Small intestine (tissue), 7 donors: ENCODE data around the gene CACNA2D3. TPM values are rescaled to one million over a fixed set of nuclear protein-coding genes. Genes with fewer than 3 reads are reported as not detected.
"Not testable (repeated sequence)": the region's sequence is repeated elsewhere in the genome, so short reads cannot be mapped to it uniquely, and the experiment has no call there.

Experiments
- DNase-seq, 2 donors: peaks; one replicate each; pipeline versions ENCODE4 v3.0.0 to v3.0.0-alpha.2; 2013
- FAIRE-seq: peaks from 2 replicates; lab custom pipeline; 2012; peaks lifted over from hg19 to GRCh38; lab: Jason Lieb, UNC
- H3K27ac ChIP-seq, 3 donors: one replicate each; pipeline ENCODE4 v1.5.1; 2013; ENCODE audit warnings: low read length in 2 of 3, mild to moderate bottlenecking in 2 of 3, control low read depth in 1 of 3, inconsistent platforms in 1 of 3, low read depth in 1 of 3, moderate library complexity in 1 of 3
- H3K27me3 ChIP-seq, 3 donors: one replicate each; pipeline ENCODE4 v1.6.1; 2013; ENCODE audit warnings: low read length in 3 of 3, inconsistent platforms in 1 of 3; ENCODE audit not compliant: control insufficient read depth in 3 of 3, insufficient read depth in 3 of 3
- H3K36me3 ChIP-seq, 3 donors: one replicate each; pipeline ENCODE4 v1.6.1; 2013; ENCODE audit warnings: low read length in 3 of 3, inconsistent platforms in 1 of 3, low read depth in 1 of 3, mild to moderate bottlenecking in 1 of 3, moderate library complexity in 1 of 3; ENCODE audit not compliant: control insufficient read depth in 3 of 3, insufficient read depth in 2 of 3
- H3K4me1 ChIP-seq, 3 donors: one replicate each; pipeline ENCODE4 v1.6.1; 2013; ENCODE audit warnings: low read length in 2 of 3, inconsistent platforms in 1 of 3, low read depth in 1 of 3, mild to moderate bottlenecking in 1 of 3, moderate library complexity in 1 of 3; ENCODE audit not compliant: control insufficient read depth in 3 of 3, insufficient read depth in 2 of 3
- H3K4me3 ChIP-seq, 3 donors: one replicate each; pipeline ENCODE4 v1.5.1; 2013; ENCODE audit warnings: low read length in 3 of 3, control low read depth in 1 of 3, inconsistent platforms in 1 of 3, low read depth in 1 of 3, mild to moderate bottlenecking in 1 of 3, moderate library complexity in 1 of 3
- H3K9me3 ChIP-seq, 2 donors: one replicate each; pipeline ENCODE4 v1.6.1; 2013; ENCODE audit warnings: low read depth in 1 of 2, low read length in 1 of 2; ENCODE audit not compliant: control insufficient read depth in 2 of 2, insufficient read depth in 1 of 2
- WGBS, 3 donors: extraction: QIAGEN DNeasy Blood & Tissue Kit; methylation state at CpG; one replicate each; pipeline ENCODE4 v1.1.7; 2013; 5-methylcytosine and 5-hydroxymethylcytosine counted together
- polyA plus RNA-seq, 4 donors: library from polyadenylated mRNA; stranded (reverse) in 3 of 4; unstranded in 1 of 4; fragments of 200-250 nt in 3 of 4; fragments of 120-200 nt in 1 of 4; gene quantifications; one replicate each; pipeline versions ENCODE4 v1.2.1 to v1.2.3, GENCODE V29; 2013
- donor health status: healthy with polysubstance abuse.
- donor health status: control.
- donor health status: control.
- donor health status: Bipolar disorder and iron deficiency.
- donor health status: healthy.

Gene CACNA2D3
- polyA plus RNA-seq, 4 donors: 0.27 to 0.61 TPM; not detected in 2

GRCh38 chr3:54447427-54447826 lies 325.1 kb downstream of the CACNA2D3 start:
- FAIRE-seq (no peak), DNase-seq (no peak)
- H3K27ac ChIP-seq: no peak overlapping the region
- no peaks in the 10 kb centered on the region for H3K9me3 ChIP-seq
- 48 to 52% (median 51%) methylated on average over 2 of the region's 2 CpGs for WGBS, 3 donors
- no peaks in the 10 kb centered on the region for H3K36me3 ChIP-seq
- H3K4me3 ChIP-seq: no peak overlapping the region
- no peaks in the 10 kb centered on the region for H3K4me1 ChIP-seq
- H3K27me3 ChIP-seq: no peaks in the 10 kb centered on the region

- no peak for DNase-seq
- Histone ChIP-seq H3K4me1 (no peaks in the 10 kb centered on the region), H3K4me3 (no peak overlapping the region), H3K36me3 (no peaks in the 10 kb centered on the region), H3K9me3 (peaks cover 0 to 3% of the 10 kb centered on the region in 2 donors), H3K27ac (no peak overlapping the region), H3K27me3 (no peaks in the 10 kb centered on the region)
- WGBS, 3 donors: 87 to 93% (median 92%) methylated on average over 3 of the region's 3 CpGs
- no peak for FAIRE-seq
Observed at GRCh38 chr3:54454806-54455205, 332.5 kb downstream of the CACNA2D3 start.

- Histone ChIP-seq H3K27me3 (no peaks in the 10 kb centered on the region), H3K4me3 (no peak overlapping the region), H3K4me1 (no peaks in the 10 kb centered on the region), H3K27ac (no peak overlapping the region), H3K36me3 (no peaks in the 10 kb centered on the region), H3K9me3 (peaks cover 0 to 3% of the 10 kb centered on the region in 2 donors)
- FAIRE-seq (no peak), DNase-seq (no peak)
- 58 to 72% (median 62%) methylated on average over 2 of the region's 2 CpGs for WGBS, 3 donors
Observed at GRCh38 chr3:54458357-54458756, 336.0 kb downstream of the CACNA2D3 start.

GRCh38 chr3:54464554-54464953 lies 342.2 kb downstream of the CACNA2D3 start:
- not testable (repeated sequence) for FAIRE-seq, H3K4me3 ChIP-seq, H3K9me3 ChIP-seq, H3K27ac ChIP-seq, H3K4me1 ChIP-seq, H3K27me3 ChIP-seq, H3K36me3 ChIP-seq, DNase-seq
- 96 to 99% (median 97%) methylated on average over 23 of the region's 23 CpGs for WGBS, 3 donors

- FAIRE-seq: no peak
- Histone ChIP-seq H3K9me3 (peaks cover 0 to 8% of the 10 kb centered on the region in 2 donors), H3K27ac (no peak overlapping the region), H3K27me3 (no peaks in the 10 kb centered on the region), H3K4me1 (no peaks in the 10 kb centered on the region), H3K4me3 (no peak overlapping the region), H3K36me3 (no peaks in the 10 kb centered on the region)
- no peak for DNase-seq
Observed at GRCh38 chr3:54476891-54477290, 354.5 kb downstream of the CACNA2D3 start.

GRCh38 chr3:54481606-54482365 lies 359.4 kb downstream of the CACNA2D3 start:
- H3K4me3 ChIP-seq: no peak overlapping the region
- H3K36me3 ChIP-seq: no peaks in the 10 kb centered on the region
- FAIRE-seq (no peak), DNase-seq (no peak)
- H3K27me3 ChIP-seq: no peaks in the 10 kb centered on the region
- peaks cover 0 to 4% of the 10 kb centered on the region in 2 donors for H3K9me3 ChIP-seq
- no peaks in the 10 kb centered on the region for H3K4me1 ChIP-seq
- no peak overlapping the region for H3K27ac ChIP-seq
- 62 to 72% (median 69%) methylated on average over 8 of the region's 8 CpGs for WGBS, 3 donors

GRCh38 chr3:54484334-54484733 lies 362.0 kb downstream of the CACNA2D3 start:
- Histone ChIP-seq H3K9me3 (no peaks in the 10 kb centered on the region), H3K27me3 (no peaks in the 10 kb centered on the region), H3K4me3 (no peak overlapping the region), H3K27ac (no peak overlapping the region), H3K36me3 (no peaks in the 10 kb centered on the region), H3K4me1 (no peaks in the 10 kb centered on the region)
- 82 to 88% (median 85%) methylated on average over 6 of the region's 6 CpGs for WGBS, 3 donors
- no peak for FAIRE-seq
- no peak for DNase-seq

- Histone ChIP-seq H3K27ac (no peak overlapping the region), H3K9me3 (no peaks in the 10 kb centered on the region), H3K36me3 (no peaks in the 10 kb centered on the region), H3K4me3 (no peak overlapping the region), H3K27me3 (no peaks in the 10 kb centered on the region), H3K4me1 (no peaks in the 10 kb centered on the region)
- DNase-seq: no peak
- WGBS, 3 donors: 61 to 83% (median 61%) methylated on average over 1 of the region's 1 CpG
- no peak for FAIRE-seq
Observed at GRCh38 chr3:54486317-54486716, 364.0 kb downstream of the CACNA2D3 start.

- H3K4me1 ChIP-seq: no peaks in the 10 kb centered on the region
- no peaks in the 10 kb centered on the region for H3K9me3 ChIP-seq
- H3K4me3 ChIP-seq: no peak overlapping the region
- FAIRE-seq: no peak
- 86 to 92% (median 91%) methylated on average over 5 of the region's 5 CpGs for WGBS, 3 donors
- H3K27me3 ChIP-seq: no peaks in the 10 kb centered on the region
- no peak overlapping the region for H3K27ac ChIP-seq
- no peaks in the 10 kb centered on the region for H3K36me3 ChIP-seq
- no peak for DNase-seq
Observed at GRCh38 chr3:54488297-54488696, 365.9 kb downstream of the CACNA2D3 start.
